Measurements from ENCODE around the gene OR5M10.

The OR5M10 gene

GRCh38 chr11:56543157-56543556, 34.4 kb downstream of the OR5M10 start, which contains the start of gene OR5M11:
TSS of gene OR5M11 (minus strand) at chr11:56543257. CDS start at chr11:56543257, 0 bp downstream.
- no peak for DNase-seq (ENCODE audit: low read depth, low spot score)
- H3K9ac ChIP-seq (ENCODE audit: insufficient read length), result no peak within 1 kb of the TSS
- no peaks in the 10 kb centered on the region for H3K9me3 ChIP-seq (ENCODE audit: low read depth, low read length)
- H3K36me3 ChIP-seq (ENCODE audit: insufficient read depth, low read length), result no peaks in the 10 kb centered on the region
- H3K27ac ChIP-seq, result no peak within 1 kb of the TSS
- TF ChIP-seq POLR2AphosphoS5 (IDR thresholded peaks at IDR 0.05; ENCODE audit: borderline replicate concordance, low read depth, low read length) (no peak), FOXP2 (optimal IDR thresholded peaks at IDR 0.05; ENCODE audit: control extremely low read depth, extremely low read length, insufficient read depth) (no peak)
- H3K4me3 ChIP-seq, result no peak within 1 kb of the TSS

GRCh38 chr11:56533054-56533740, 44.3 kb downstream of the OR5M10 start:
- no peaks in the 10 kb centered on the region for H3K9me3 ChIP-seq (ENCODE audit: low read depth, low read length)
- H3K27ac ChIP-seq, result no peak overlapping the region
- H3K36me3 ChIP-seq (ENCODE audit: insufficient read depth, low read length), result no peaks in the 10 kb centered on the region
- H3K9ac ChIP-seq (ENCODE audit: insufficient read length), result no peak overlapping the region
- TF ChIP-seq POLR2AphosphoS5 (IDR thresholded peaks at IDR 0.05; ENCODE audit: borderline replicate concordance, low read depth, low read length), result no peak
- TF ChIP-seq EZH2 (IDR thresholded peaks at IDR 0.05), result no peak
- DNase-seq (ENCODE audit: low read depth, low spot score), result no peak
- no peak overlapping the region for H3K4me3 ChIP-seq

DNA sequence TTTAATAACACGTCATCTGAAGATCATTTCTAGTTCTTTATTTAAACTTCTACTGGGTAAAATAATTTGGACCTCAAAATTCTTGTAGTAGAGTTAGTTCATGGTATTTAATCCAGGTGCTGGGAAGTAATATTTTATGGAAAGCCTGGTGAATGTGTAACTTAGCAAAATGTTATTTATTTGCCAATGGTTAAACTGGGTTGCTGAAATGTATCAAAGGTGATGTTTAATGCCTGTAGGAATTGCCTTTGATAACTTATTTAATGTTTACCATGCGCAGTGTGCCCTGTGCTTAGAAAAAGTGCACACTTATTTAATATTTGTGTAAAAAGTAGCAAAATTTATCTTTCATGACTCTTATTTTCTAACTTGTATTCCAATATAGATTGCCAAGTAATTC, 45.7 kb downstream of the OR5M10 start:
- Histone ChIP-seq H3K9ac (ENCODE audit: insufficient read length) (no peak overlapping the region), H3K4me3 (no peak overlapping the region), H3K9me3 (ENCODE audit: low read depth, low read length) (no peaks in the 10 kb centered on the region), H3K27ac (no peak overlapping the region), H3K36me3 (ENCODE audit: insufficient read depth, low read length) (no peaks in the 10 kb centered on the region)
- TF ChIP-seq EZH2 (IDR thresholded peaks at IDR 0.05), result no peak
- no peak for TF ChIP-seq POLR2AphosphoS5 (IDR thresholded peaks at IDR 0.05; ENCODE audit: borderline replicate concordance, low read depth, low read length)
- no peak for TF ChIP-seq FOXP2 (optimal IDR thresholded peaks at IDR 0.05; ENCODE audit: control extremely low read depth, extremely low read length, insufficient read depth)
- DNase-seq (ENCODE audit: low read depth, low spot score), result no peak
